Measurements from ENCODE around the gene TCOF1. TPM values are rescaled to one million over a fixed set of nuclear protein-coding genes. Genes with fewer than 3 reads are reported as not detected.
A peak's percentile ranks its signal among the peaks of the same experiment; 100 is the strongest.

Gene TCOF1
- total and polyA plus RNA-seq, 2 donors (not counting 1 experiment from before 2014, with no cell fraction given): 30.9 to 62.4 TPM

DNA sequence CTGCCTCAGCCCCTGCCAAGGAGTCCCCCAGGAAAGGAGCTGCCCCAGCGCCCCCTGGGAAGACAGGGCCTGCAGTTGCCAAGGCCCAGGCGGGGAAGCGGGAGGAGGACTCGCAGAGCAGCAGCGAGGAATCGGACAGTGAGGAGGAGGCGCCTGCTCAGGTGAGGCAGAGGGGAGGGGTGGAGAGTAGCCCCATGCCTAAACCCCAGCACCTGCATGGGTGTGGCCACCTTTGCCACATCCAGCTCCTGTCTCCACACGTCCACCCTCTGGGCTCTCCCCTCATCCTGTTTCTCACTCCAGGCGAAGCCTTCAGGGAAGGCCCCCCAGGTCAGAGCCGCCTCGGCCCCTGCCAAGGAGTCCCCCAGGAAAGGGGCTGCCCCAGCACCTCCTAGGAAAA, 17.2 kb downstream of the TCOF1 start:
- no peaks in the 10 kb centered on the region for H3K27me3 ChIP-seq (replicated peaks in 1 of 4; ENCODE audit: control extremely low read depth in 1 of 4, control insufficient read depth in 3 of 4, insufficient read depth in 4 of 4, low read length in 3 of 4)
- H3K4me1 Mint-ChIP-seq: no peaks in the 10 kb centered on the region
- no peak overlapping the region for H2AFZ ChIP-seq (ENCODE audit: insufficient read depth, low read depth, low read length, poor library complexity, severe bottlenecking)
- no peak overlapping the region for H3K27ac Mint-ChIP-seq
- no peak overlapping the region for H3K4me3 Mint-ChIP-seq
- H3K79me2 ChIP-seq (ENCODE audit: control insufficient read depth, insufficient read depth, low read length): peaks cover 18% of the 10 kb centered on the region
- H3K4me1 ChIP-seq (ENCODE audit: control insufficient read depth in 2 of 2, insufficient read depth in 2 of 2, low read length in 2 of 2): no peaks in the 10 kb centered on the region
- DNase-seq (peak; percentile 25), ATAC-seq (ENCODE audit: low read depth) (no peak)
- H3K4me2 ChIP-seq (replicated peaks; ENCODE audit: low read depth, low read length, poor library complexity, severe bottlenecking): no peak overlapping the region
- no peaks in the 10 kb centered on the region for H4K20me1 ChIP-seq (ENCODE audit: control insufficient read depth, insufficient read depth, low read length, poor library complexity, severe bottlenecking)
- peaks cover 1 to 98% of the 10 kb centered on the region in 2 experiments for H3K36me3 ChIP-seq (replicated peaks in 1 of 2; ENCODE audit: control extremely low read depth in 1 of 2, control insufficient read depth in 1 of 2, extremely low read depth in 1 of 2, insufficient read depth in 2 of 2, low read length in 1 of 2)
- intact Hi-C loops (cut with micrococcal nuclease): no loop called here
- H3K27me3 Mint-ChIP-seq: no peaks in the 10 kb centered on the region
- no peak overlapping the region for H3K27ac ChIP-seq (ENCODE audit: low read length in 2 of 2)
- ChIA-PET POLR2A (no interaction called here), CTCF (no interaction called here)
- WGBS (ENCODE audit: insufficient coverage): 97% methylated on average over 10 of the region's 11 CpGs
- no peak overlapping the region for H3K9ac ChIP-seq (ENCODE audit: low read length)
- no peaks in the 10 kb centered on the region for H3K9me3 ChIP-seq (ENCODE audit: control extremely low read depth in 1 of 3, control insufficient read depth in 2 of 3, insufficient read depth in 1 of 3, low read length in 2 of 3)
- no peak overlapping the region for H3K4me3 ChIP-seq (ENCODE audit: control extremely low read depth in 1 of 5, extremely low read depth in 1 of 5, insufficient read depth in 1 of 5, low read depth in 2 of 5, low read length in 4 of 5)
- H3K9me3 Mint-ChIP-seq (ENCODE audit: insufficient read depth): no peaks in the 10 kb centered on the region
- TF ChIP-seq EZH2 (IDR thresholded peaks at IDR 0.05; ENCODE audit: borderline replicate concordance, insufficient read depth, low read depth, low read length, poor library complexity, severe bottlenecking): no peak
- no peak for TF ChIP-seq CTCF (IDR thresholded peaks at IDR 0.05)

DNA sequence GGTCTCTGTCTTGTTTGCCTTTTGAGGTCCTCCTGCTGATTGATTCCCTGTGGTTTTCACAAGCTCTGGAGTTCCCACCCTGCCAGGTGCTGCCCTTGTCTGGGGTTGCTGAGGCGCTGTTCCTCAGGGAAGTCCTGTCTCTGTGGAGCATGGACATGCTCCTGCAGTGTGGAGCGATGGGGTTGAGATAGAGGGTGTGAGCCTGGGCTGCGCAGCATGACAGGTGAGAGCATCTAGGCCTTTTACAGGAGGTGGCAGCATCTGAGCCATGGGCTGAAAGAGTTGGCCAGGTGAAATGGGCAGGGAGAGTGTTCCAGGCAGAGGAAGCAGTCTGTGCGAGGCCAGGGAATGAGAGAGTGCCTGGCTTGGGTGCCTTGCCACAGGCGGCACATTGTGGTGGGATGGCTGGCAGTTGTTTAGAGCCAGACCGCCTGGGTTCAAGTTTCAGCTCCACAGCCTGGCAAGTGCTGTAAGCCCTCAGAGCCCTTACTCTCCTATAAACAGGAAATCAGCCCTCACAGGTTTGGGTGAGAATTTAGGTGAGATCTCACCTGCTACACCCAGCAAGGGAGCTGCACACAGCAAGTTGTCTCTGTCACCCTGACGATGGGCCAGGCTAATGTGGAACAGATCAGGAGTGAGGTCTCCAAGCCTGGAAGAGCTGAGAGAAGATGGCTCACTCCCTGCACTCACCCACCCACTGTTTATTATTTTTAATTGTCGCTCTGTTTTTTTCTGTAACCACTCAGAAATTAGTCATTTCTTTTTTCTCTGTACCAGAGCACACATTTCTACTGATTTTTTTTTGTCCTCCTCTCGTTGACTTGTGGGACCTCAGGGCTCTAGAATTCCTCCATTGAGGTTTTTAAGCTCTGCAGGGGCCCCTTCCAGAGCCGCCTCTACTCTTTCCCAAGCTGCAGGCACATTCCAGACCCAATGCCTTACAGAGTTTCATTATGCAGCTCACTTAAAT, 19.6 kb downstream of the TCOF1 start:
- no peak for TF ChIP-seq CTCF (IDR thresholded peaks at IDR 0.05)
- TF ChIP-seq EZH2 (IDR thresholded peaks at IDR 0.05; ENCODE audit: borderline replicate concordance, insufficient read depth, low read depth, low read length, poor library complexity, severe bottlenecking): no peak
- no peak overlapping the region for H3K27ac ChIP-seq (ENCODE audit: low read length in 2 of 2)
- no peak overlapping the region for H3K4me2 ChIP-seq (replicated peaks; ENCODE audit: low read depth, low read length, poor library complexity, severe bottlenecking)
- peak overlapping the region; percentile 10 for H3K27ac Mint-ChIP-seq
- DNase-seq: peak; percentile 31
- no peak overlapping the region for H3K9ac ChIP-seq (ENCODE audit: low read length)
- H4K20me1 ChIP-seq (ENCODE audit: control insufficient read depth, insufficient read depth, low read length, poor library complexity, severe bottlenecking): no peaks in the 10 kb centered on the region
- H3K9me3 ChIP-seq (ENCODE audit: control extremely low read depth in 1 of 3, control insufficient read depth in 2 of 3, insufficient read depth in 1 of 3, low read length in 2 of 3): no peaks in the 10 kb centered on the region
- 77% methylated on average over 7 of the region's 10 CpGs for WGBS (ENCODE audit: insufficient coverage)
- no peaks in the 10 kb centered on the region for H3K4me1 Mint-ChIP-seq
- peaks cover 21% of the 10 kb centered on the region for H3K79me2 ChIP-seq (ENCODE audit: control insufficient read depth, insufficient read depth, low read length)
- no peak for ATAC-seq (ENCODE audit: low read depth)
- H2AFZ ChIP-seq (ENCODE audit: insufficient read depth, low read depth, low read length, poor library complexity, severe bottlenecking): no peak overlapping the region
- H3K27me3 ChIP-seq (replicated peaks in 1 of 4; ENCODE audit: control extremely low read depth in 1 of 4, control insufficient read depth in 3 of 4, insufficient read depth in 4 of 4, low read length in 3 of 4): no peaks in the 10 kb centered on the region
- no peaks in the 10 kb centered on the region for H3K4me1 ChIP-seq (ENCODE audit: control insufficient read depth in 2 of 2, insufficient read depth in 2 of 2, low read length in 2 of 2)
- H3K4me3 Mint-ChIP-seq: no peak overlapping the region
- H3K9me3 Mint-ChIP-seq (ENCODE audit: insufficient read depth): no peaks in the 10 kb centered on the region
- ChIA-PET CTCF (interaction anchor here (1.3 kb wide), 1 partner anchor 21 kb away, joined by 3 read pairs; no protein-coding TSS in a partner anchor), POLR2A (no interaction called here)
- intact Hi-C loops (cut with micrococcal nuclease): no loop called here
- no peak overlapping the region for H3K4me3 ChIP-seq (ENCODE audit: control extremely low read depth in 1 of 5, extremely low read depth in 1 of 5, insufficient read depth in 1 of 5, low read depth in 2 of 5, low read length in 4 of 5)
- peaks cover 1 to 95% of the 10 kb centered on the region in 2 experiments for H3K36me3 ChIP-seq (replicated peaks in 1 of 2; ENCODE audit: control extremely low read depth in 1 of 2, control insufficient read depth in 1 of 2, extremely low read depth in 1 of 2, insufficient read depth in 2 of 2, low read length in 1 of 2)
- H3K27me3 Mint-ChIP-seq: no peaks in the 10 kb centered on the region
